NCI-H82 (cell line): Measurements from ENCODE around the gene CYP2J2.
"Not testable (repeated sequence)": the region's sequence is repeated elsewhere in the genome, so short reads cannot be mapped to it uniquely, and the experiment has no call there.

ENCODE experiments used
- DNase-seq: peaks from one replicate; lab custom pipeline; 2025; lab: John Stamatoyannopoulos, UW

The CYP2J2 gene

GRCh38 chr1:59926381-59927123 lies at the start of gene CYP2J2:
CYP2J2 (minus strand) TSS chr1:59926773; CDS start chr1:59926746, 27 bp downstream.
- peak; percentile 66 for DNase-seq

- no peak for DNase-seq
These were observed 47.1 kb upstream of the CYP2J2 start for GRCh38 chr1:59973719-59974118.

- DNase-seq: peak; percentile 38
These were observed 45.8 kb upstream of the CYP2J2 start for GRCh38 chr1:59972216-59972927.

- DNase-seq: peak; percentile 82
These were observed 44.9 kb upstream of the CYP2J2 start for GRCh38 chr1:59971464-59971911.

GRCh38 chr1:59969542-59970175 lies 43.1 kb upstream of the CYP2J2 start:
- not testable (repeated sequence) for DNase-seq

- DNase-seq: not testable (repeated sequence)
These were observed 42.2 kb upstream of the CYP2J2 start for GRCh38 chr1:59968746-59969145.

- DNase-seq: no peak
These were observed 41.2 kb upstream of the CYP2J2 start for GRCh38 chr1:59967780-59968179.

GRCh38 chr1:59967141-59967697 lies 40.6 kb upstream of the CYP2J2 start:
- peak; percentile 44 for DNase-seq

GRCh38 chr1:59952065-59952464 lies 25.5 kb upstream of the CYP2J2 start:
- no peak for DNase-seq

GRCh38 chr1:59949648-59950047 lies 23.1 kb upstream of the CYP2J2 start:
- DNase-seq: no peak

GRCh38 chr1:59948990-59949389 lies 22.4 kb upstream of the CYP2J2 start:
- DNase-seq: no peak

GRCh38 chr1:59947047-59947938 lies 20.7 kb upstream of the CYP2J2 start:
- peak; percentile 84 for DNase-seq

- no peak for DNase-seq
These were observed 19.2 kb upstream of the CYP2J2 start for GRCh38 chr1:59945790-59946189.

GRCh38 chr1:59939393-59939792 lies 12.8 kb upstream of the CYP2J2 start:
- no peak for DNase-seq

GRCh38 chr1:59937636-59938210 lies 11.2 kb upstream of the CYP2J2 start:
- DNase-seq: no peak

- no peak for DNase-seq
These were observed 9.8 kb upstream of the CYP2J2 start for GRCh38 chr1:59936358-59936821.

- no peak for DNase-seq
These were observed 2.4 kb upstream of the CYP2J2 start for GRCh38 chr1:59928996-59929395.

- peak; percentile 32 for DNase-seq
These were observed 640 bp upstream of the CYP2J2 start for GRCh38 chr1:59927213-59927612.

GRCh38 chr1:59924653-59925052 lies 1.9 kb downstream of the CYP2J2 start:
- DNase-seq: no peak

- DNase-seq: not testable (repeated sequence)
These were observed 5.2 kb downstream of the CYP2J2 start for GRCh38 chr1:59921258-59921899.
